ENCODE data around the gene CLPTM1L.
"Not testable (repeated sequence)": the region's sequence is repeated elsewhere in the genome, so short reads cannot be mapped to it uniquely, and the experiment has no call there.

CLPTM1L gene

DNA sequence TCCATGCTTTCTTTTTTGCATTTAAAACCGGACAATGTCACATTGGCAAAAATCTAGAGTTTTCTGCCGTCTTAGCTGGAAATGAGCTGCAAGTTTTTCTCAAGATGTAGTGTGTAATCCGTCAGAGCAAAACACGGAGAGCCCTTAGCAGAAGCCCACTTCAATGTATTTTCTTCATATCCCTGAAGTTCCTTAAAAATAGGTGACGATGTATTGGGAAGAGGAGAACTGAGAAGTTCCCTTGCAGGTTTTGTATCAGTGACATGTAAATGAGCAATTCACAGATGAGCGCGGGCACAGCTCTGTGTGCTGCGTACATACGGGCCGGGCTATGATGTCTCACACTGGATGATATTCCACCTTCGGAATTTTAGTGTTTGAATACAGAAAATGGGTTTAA lies 14.8 kb upstream of the CLPTM1L start:
- no peak for DNase-seq

DNA sequence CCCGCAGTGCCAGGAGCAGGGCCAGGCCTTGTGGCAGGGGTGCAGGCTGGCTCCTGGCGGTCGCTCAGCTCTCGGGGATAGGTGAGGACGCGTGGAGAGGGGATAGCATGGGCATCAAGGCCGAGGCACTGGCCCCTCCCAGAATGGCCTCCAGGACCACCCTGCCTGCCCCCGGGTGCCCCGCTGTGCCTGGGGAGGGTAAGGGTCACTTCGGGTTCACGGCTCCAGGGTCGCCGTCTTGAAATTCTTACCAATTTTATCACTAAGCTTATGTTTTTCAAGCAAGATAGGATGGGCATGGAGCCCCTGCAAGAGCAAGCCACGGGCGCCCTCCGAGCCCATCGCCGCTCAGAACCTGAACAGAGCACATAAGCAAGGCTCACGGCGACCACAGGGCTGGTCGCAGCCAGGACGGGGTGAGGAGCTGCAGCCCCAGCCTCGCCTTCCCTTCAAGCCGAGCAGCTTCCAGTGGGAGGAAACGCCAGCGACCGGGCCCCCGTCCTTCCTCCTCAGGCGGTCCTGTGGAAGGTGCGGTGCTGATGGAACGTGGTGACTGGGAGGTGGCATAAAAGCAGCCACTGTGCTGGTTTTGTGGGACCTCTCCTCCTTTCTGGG lies 14.2 kb upstream of the CLPTM1L start:
- no peak for DNase-seq

DNA sequence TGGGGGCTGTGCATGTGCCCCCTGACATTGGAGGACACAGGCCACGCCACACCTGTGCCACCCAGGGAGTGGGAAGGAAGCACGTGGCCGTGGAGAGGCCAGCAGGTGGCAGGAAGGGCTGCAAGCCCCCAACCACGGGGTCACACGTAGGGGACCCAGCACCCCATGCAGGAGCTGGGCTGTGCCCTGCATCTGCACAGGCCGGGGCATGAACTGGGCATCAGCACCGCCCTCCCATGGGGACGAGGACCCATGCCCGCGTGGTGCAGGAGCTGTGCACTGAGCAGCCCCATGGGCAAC lies 13.8 kb upstream of the CLPTM1L start:
- DNase-seq, result no peak

DNA sequence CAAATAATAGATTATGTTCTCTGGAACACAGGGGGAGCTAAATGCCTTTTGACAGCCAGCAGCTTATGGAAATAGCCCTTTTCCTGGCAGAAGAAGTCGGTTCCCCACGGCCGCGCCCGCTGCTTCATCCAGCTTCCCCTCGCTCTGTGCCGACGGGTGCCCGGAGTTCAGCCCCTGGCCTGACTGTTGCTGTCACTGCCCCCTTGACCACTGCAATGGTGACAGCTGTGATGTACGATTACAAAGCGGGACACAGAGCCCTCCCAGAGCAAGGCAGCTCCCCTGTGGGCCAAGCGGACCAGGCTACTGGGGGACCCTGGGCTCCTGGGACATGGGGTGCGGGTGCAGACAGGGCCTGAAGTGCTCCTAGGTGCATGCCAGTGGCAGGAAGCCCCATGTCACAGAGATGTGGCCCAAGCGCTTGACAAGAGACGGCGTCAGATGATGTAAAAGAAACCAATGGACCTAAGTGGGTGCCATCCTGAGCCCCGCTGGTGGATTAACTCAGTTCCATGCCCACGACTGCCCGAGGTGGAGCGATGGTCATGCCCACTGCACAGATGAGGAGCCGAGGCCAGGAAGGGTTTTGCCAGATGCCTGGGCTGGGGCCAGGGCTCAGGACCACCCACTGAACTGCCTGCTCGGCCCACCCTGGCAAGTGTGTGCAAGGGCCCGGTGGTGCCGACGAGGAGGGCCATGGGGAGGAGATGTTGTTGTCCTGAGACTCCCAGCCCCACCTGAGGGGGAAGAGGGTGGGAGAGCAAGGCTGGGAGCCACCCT lies 13.2 kb upstream of the CLPTM1L start:
- DNase-seq, result no peak

DNA sequence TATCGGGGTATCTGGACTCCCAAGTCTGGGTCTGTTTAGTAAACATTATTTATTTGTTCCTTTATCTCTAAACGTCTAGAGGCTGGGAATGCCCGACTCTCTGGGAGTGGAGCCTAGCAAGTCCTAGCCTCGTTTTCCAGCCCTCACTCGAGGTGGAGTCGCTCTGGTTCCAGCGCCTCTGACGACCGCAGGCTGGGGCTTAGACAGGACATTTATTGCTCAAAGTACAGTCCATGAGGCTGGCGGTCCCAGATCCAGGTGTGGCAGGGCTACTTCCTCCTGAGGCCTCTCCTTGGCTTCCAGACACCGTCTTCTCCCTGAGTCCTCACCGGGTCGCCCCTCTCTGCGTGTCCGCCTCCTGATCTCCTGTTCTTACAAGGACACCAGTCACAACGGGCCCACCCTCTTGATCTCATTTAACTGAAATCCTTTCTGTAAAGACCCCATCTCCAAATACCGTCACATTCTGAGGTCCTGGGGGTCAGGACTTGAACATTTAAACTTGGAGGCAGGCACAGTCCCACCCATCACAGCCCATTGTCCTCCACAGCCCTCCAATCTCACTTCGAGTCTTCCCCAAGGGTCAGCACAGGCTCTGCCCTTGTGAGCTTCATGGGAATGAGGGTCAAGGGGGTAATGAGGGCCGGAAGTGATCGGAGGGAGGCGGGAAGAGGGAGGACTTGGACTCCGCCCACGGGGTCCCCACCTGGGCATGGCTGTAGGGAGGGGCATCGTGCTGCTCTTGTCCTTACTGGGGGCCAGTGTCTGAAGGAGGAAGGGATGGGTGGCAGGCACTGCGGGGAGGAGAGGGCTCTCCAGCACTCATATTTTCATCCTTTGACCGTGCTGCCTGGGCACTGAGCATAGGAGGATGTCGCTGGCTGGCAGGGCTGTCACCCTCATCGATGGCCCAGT lies 12.2 kb upstream of the CLPTM1L start:
- DNase-seq, result no peak

DNA sequence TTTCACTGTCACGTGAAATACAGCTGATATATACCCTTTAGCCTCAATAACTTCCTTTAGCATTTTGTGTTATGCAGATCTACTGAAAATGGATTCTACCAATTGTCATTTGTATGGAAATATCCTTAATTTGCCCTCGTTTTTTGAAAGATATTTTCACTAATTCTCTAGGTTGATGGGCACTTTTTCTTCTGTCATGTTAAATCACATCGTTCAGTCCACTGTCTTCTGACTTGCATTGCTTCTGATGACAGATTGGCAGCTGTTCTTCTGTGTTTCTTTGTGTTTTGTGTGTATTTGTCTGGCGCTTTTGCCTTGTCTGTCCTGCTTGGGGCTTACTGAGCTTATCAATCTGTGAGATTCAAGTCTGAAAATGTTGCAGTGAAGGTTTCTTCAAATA lies 9.7 kb upstream of the CLPTM1L start:
- no peak for DNase-seq

DNA sequence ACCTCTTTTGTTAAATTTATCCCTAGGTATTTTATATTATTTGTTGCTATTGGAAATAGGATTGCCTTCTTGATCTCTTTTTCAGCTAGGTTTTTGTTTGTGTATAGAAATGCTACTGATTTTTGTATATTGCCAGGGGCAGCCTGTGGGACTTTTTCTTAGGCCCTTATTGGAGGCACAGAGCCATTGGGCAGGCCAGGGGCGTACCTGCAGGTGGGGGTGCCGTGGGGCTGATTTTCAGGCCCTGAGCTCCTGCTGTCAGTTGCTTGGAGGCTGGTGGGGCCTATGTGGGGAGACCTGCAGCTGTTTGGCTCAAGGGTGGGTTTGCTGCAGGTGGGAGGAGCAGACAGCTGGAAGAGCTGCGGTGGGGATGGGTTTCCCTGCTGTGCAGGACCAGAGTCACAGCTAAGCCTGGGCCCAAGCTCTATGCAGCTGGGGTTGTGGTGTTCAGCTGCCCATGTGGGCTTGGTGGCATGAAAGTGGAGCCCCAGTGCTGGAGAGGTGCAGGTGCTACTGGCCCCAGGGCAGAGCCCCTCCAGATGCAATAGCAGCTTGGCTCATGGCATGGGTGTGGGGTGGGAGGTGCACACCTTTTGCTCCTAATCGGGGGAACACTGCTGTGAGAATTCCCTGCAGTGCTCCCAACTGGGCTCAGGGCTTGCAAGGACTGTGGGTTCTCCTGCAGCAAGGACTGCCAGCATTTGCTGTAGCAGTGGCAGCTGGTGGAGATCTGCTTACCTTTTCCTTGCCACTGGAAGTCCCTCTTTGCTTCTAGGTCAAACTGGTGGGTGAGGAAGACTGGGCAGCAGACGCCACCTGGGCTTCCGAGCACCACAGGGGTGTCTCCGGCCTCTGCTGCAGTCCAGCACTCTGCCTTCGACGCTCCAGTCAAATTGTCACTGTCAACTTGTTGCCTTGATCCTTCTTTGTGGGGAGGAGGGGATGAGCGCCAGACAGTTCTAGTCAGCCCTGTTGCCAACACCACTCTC lies 7.6 kb upstream of the CLPTM1L start:
- DNase-seq, result no peak

DNA sequence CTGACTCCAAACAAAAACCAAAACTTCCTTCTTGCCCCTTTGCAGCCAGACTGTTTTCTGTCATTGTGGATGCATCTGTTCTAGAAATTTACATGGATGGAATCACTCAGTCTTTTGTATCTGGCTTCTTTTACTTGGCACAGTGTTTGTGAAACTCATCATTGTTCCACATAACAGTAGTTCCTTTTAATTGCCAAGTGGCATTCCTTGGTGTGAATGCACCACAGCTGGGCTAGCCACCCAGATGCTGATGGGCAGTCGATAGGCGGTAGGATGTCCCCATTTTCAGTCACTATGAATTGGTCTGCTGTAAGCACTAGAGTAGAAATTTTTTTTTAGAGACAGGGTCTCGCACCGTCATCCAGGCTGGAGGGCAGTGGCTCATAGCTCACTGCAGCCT lies 6.3 kb upstream of the CLPTM1L start:
- no peak for DNase-seq

DNA sequence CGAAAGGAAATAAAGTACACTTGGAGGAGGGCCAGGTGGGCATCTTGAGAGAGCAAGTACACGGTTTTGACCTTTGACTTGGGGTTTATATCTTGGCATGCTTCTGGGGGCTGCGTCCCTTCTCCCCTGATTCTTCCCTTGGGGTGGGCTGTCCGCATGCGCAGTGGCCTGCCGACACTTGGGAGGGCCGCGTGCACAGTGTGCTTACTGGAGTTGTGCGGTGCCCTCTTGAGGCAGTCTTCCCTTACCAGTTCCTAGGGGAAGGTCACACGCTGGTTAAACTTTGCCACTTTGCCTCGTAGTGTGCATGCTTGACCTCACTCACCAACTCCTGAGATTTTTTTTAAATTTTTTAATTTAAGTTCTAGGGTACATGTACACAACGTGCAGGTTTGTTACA lies 4.3 kb upstream of the CLPTM1L start:
- DNase-seq, result no peak

DNA sequence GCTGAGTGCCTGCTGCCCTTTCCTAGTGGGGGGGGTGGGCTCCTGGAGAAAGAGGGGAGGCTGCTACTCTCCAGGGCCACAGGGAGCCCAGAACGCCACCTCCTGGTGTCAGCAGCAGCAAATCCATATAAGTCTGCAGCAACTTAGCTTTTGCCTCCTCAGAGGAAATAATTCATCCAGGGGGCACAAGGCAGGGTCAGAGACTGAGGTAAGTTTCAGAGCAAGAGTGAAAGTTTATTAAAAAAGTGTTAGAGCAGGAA lies 4.0 kb upstream of the CLPTM1L start:
- no peak for DNase-seq

DNA sequence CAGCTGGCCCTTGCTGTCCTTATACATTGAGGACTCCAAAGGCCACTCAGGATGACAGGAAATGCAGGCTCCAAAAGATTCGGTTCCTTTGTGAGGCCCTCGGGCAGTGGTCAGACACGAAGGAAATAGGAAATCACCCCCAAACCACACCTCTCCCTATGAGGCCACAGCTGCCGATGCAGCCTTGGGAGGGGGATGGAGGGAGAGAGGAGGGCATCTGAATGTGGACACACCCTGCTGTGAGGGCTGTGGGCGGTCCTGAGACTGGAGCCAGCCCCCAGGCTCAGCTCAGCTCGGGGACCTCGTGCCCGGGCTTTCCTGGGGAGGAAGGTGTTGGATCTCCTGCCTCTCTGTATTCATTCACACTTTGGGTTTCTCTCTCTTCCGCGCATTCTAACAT lies 2.7 kb upstream of the CLPTM1L start:
- DNase-seq, result no peak

DNA sequence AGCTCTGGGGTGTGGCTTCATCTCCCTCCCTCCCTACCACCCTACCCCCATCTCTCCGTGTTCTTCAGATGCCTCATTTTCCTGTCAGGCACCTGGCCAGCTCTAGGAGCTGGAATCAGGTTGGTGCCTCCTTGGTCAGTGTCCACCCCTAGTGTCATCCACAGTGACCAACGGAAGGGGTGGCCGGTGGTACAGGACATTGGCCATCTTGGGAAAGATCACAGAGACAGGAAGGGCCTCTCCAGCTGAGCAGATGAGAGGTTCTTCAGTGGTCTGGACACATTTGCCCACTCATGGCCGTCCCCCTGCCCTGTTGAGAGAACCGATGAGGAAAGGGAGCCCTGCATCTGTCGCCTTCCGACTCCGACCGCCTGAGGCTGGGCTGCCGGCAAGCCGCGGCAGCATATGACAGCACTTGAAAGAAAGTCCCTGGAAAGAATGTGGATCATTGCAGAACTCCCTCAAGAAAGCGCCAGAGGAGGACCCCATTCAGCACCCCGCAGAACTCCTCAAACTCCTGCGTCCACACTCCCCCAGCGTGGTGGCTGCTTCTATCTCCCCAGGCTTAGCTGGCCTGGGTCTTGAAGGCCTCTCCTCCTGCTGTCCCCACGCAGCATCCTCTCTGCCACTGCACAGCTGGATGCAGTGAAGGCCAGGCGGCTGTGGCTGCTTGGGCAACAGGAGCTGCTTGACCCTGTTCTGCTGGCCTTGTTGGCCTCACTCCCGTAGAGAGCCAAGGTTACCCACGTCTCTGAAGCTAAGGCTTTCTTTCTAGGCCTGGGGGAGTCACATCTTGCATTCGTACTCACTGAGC lies 1.9 kb upstream of the CLPTM1L start:
- no peak for DNase-seq

DNA sequence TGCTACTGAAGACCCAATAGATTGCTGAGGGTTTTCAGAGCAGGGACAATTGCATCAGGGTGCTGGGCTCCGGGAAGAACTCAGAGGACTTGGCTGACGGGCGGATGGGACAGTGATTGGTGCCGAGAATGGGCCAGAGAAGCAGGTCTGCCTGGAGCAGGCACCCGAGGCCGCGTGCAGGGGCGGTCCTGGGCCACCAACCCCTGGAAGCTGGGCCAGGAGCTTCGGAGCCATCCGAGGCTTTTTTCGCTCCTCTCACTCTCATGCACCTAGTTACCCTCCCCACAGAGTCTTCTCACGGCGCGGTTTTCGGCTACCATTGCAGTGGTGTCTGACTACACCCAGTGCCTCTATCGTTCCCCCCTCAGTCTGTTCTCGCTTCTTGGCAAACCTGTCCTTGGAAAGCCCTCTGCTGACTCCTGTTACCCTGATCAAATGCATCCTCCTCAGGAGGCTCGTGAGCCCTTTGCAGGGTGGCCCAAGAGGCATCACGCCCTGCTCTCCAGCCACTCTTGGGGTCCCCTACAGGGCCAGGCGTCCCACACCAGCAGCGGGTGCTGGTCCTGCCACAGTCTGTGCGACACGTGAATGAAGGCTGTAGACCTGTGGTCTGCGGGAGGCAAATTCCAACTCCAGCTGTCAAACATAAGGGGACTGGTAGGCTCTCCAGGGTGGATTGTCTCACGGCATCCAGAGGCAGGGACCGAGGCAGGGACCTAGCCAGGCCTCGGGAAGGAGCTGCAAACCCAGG lies 1.2 kb upstream of the CLPTM1L start:
- DNase-seq, result no peak

DNA sequence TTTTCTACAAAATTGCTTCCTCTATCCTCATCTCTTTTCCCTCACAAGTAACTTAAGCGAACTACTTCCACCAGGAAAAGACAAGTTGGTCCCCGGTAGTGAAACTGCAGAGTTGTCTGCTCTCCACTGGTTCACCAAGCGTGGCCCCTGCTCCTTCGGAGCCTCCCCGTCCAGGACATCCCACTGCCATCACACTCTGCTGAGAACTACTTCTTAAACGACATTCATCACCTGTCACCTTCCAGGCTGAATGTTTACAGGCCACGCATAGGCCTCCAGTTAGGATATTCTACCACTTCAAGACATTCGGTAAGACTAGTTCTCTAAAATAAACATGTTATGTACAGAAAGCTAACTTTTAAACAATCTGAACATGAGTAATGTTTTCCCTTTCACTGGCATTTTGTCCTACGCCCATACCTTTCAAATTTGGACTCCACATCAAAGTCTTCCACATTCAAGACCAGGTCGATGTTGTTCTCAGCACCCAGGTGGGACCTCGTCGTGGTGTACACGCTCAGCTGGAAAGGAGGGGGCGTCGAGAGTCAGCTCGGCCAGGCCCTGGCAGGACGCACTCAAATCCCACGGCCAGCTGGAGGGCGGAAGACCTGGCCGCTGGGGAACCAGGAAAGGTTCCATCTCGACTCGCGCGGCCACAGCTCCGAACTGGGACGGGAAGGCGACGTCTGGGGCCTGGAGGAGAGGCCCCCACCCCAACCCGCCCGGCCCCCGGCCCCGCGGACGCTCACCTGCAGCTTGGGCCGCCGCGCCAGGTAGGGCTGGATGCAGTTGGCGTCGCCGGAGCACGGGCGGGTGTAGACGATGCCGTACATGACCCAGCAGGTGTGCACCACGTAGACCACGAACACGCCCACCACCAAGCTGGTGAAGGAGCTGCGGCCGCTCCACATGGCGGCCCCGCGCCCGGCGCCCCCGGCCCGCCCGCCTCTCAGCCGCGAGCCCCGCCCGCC lies 683 bp downstream of the CLPTM1L start:
- no peak for DNase-seq

DNA sequence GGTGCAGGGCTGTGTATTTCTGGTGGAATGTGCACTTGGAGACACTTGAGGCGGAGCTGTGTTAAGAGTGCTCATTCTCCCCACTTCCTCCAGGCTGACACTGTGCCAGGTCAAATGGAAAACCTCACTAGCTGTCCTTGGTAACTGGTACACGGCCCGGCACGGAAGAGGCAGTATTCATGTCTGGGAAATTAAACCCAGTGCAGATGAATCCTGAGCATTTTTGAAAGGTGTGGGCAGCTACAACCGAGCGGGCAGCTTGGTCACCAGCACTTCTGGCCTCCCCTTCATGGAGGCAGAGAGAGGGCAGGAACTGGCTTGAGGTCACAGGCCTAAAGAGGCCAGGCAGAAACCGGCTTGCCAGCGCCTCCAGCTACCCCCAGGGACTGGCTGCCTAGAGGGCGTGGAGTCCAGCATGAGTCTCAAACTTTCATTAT lies 1.6 kb downstream of the CLPTM1L start:
- DNase-seq, result no peak

DNA sequence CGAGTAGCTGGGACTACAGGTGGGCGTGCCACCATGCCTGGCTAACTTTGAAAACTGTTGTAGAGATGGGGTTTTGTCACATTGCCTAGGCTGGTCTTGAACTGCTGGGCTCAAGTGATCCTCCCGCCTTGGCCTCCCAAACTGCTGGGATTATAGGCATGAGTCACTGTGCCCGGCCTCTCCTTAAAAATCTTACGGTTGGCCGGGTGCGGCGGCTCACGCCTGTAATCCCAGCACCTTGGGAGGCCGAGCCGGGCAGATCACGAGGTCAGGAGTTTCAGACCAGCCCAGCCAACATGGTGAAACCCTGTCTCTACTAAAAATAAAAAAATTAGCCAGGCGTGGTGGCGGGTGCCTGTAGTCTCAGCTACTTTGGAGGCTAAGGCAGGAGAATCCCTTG lies 2.2 kb downstream of the CLPTM1L start:
- not testable (repeated sequence) for DNase-seq

DNA sequence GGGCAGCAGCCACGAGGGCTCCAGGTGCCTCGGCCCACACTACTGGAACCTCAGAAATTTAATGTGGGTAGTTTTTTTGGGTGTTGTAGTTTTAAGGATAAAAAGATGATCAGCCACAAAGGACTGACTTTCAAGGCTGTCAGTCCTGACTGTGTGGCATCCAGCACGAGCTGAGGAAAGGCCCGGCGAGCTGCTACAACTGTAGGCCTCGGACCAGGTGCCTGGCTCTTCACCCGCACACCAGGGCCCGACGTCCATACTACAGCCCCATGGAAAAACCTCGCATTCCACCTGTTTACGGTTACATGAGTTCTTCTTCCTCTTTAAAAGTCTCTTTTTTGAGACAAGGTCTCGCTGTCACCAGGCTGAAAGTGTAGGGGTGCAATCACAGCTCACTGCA lies 2.6 kb downstream of the CLPTM1L start:
- DNase-seq, result no peak

DNA sequence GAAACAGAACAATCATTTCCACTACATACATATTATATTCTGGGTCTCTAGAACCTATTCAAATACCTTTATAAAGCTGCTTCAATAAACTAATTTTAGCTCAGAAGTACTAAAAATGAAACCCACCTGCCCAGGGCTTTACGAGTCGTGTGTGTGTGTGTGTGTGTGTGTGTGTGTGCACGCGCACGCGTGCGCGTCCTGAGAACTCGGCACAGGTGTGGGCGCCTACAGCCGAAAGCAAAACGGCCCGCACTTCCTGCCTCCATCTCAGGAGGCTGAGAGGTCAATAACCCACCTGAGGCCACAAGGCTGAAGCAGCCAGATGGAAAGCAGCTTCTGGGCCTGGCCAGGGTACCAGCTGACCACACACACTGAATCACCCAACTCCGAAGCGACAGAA lies 3.0 kb downstream of the CLPTM1L start:
- DNase-seq, result no peak

DNA sequence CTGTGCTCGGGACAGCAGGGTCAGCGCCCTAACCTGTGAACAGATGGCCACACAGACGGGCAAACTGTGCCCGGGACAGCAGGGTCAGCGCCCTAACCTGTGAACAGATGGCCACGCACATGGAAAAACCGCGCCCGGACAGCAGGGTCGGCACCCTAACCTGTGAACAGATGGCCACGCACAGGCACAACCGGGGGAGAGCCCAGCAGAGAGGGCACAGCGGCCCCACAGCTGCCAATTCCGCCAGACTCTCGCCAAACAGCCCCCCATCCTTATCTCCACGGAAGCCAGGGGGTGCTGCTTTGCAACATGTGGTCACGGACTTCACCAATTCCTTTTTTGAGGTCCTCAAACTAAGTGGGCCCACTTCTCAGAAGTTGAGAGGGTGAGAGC lies 5.1 kb downstream of the CLPTM1L start:
- DNase-seq, result not testable (repeated sequence)

Data from DMS153 (cell line).